Inflammatory macrophage treated with lipopolysaccharide for 1 hour (primary cell): ENCODE results near the gene MRGPRD.

ENCODE experiments used
- DNase-seq, 2 donors: peaks; one replicate each; pipeline ENCODE4 v3.0.0-alpha.2; 2020 to 2022

Gene MRGPRD

GRCh38 chr11:68980776-68981065 lies at the start of gene MRGPRD:
Gene MRGPRD, minus strand, starts transcription at chr11:68980986. Its CDS starts 0 bp downstream, at chr11:68980986.
- DNase-seq, result no peak

- peak; percentile 74 to 76 for DNase-seq
Observed at GRCh38 chr11:69030301-69030700, 49.5 kb upstream of the MRGPRD start.

- DNase-seq, result peak; percentile 90 to 97
Observed at GRCh38 chr11:69027704-69028372, 47.1 kb upstream of the MRGPRD start.

- DNase-seq, result no peak
Observed at GRCh38 chr11:69024509-69024908, 43.7 kb upstream of the MRGPRD start.

- peak; percentile 32 to 64 for DNase-seq
Observed at GRCh38 chr11:69022260-69022659, 41.5 kb upstream of the MRGPRD start.

GRCh38 chr11:69018924-69019323 lies 38.1 kb upstream of the MRGPRD start:
- DNase-seq, result no peak

GRCh38 chr11:69017951-69018350 lies 37.2 kb upstream of the MRGPRD start:
- no peak for DNase-seq

- no peak for DNase-seq
Observed at GRCh38 chr11:69014898-69015549, 34.2 kb upstream of the MRGPRD start.

- DNase-seq, result no peak
Observed at GRCh38 chr11:69014084-69014851, 33.5 kb upstream of the MRGPRD start.

GRCh38 chr11:69013009-69013951 lies 32.5 kb upstream of the MRGPRD start, which contains the start of gene MRGPRF:
Gene MRGPRF, minus strand, starts transcription at chr11:69013246. Its CDS starts 3,345 bp downstream, at chr11:69009901.
- no peak for DNase-seq

- DNase-seq, result peak in 1 of 2 donors; percentile 32
Observed at GRCh38 chr11:69012092-69013008, 31.6 kb upstream of the MRGPRD start.

GRCh38 chr11:69011624-69012091 lies 30.9 kb upstream of the MRGPRD start:
- no peak for DNase-seq

- DNase-seq, result peak; percentile 69 to 74
Observed at GRCh38 chr11:69010964-69011623, 30.3 kb upstream of the MRGPRD start.

GRCh38 chr11:69010361-69010891 lies 29.6 kb upstream of the MRGPRD start:
- peak; percentile 25 to 76 for DNase-seq

- no peak for DNase-seq
Observed at GRCh38 chr11:69009441-69010211, 28.8 kb upstream of the MRGPRD start.

- peak; percentile 35 to 71 for DNase-seq
Observed at GRCh38 chr11:69008737-69009440, 28.1 kb upstream of the MRGPRD start.

GRCh38 chr11:69007975-69008381 lies 27.2 kb upstream of the MRGPRD start:
- no peak for DNase-seq

- DNase-seq, result no peak
Observed at GRCh38 chr11:69006816-69007215, 26.0 kb upstream of the MRGPRD start.
